Cardiac muscle cell (in vitro differentiated cells and primary cell): Measurements from ENCODE around the gene ANKRD13A. TPM values are rescaled to one million over a fixed set of nuclear protein-coding genes. Genes with fewer than 3 reads are reported as not detected.

Source experiments
- DNase-seq, 2 donors: peaks; one replicate each; pipeline versions ENCODE4 v3.0.0 to v3.0.0-alpha.2; 2010 to 2017; ENCODE audit warnings: low read depth in 1 of 2, low spot score in 1 of 2
- H3K27ac ChIP-seq: fragments of 200-600 bp; sonication (generic); 2 replicates; pipeline ENCODE4 v1.5.1; 2016
- H3K27me3 ChIP-seq: fragments of 200-600 bp; sonication (generic); 2 replicates; pipeline ENCODE4 v1.6.0; 2016; ENCODE audit warnings: control low read depth
- H3K36me3 ChIP-seq: fragments of 200-600 bp; sonication (generic); 2 replicates; pipeline ENCODE4 v1.5.1; 2016; ENCODE audit warnings: control low read depth
- H3K4me1 ChIP-seq: fragments of 200-600 bp; sonication (generic); 2 replicates; pipeline ENCODE4 v1.8.1; 2017; ENCODE audit warnings: low read depth, mild to moderate bottlenecking, mixed run types
- H3K4me3 ChIP-seq: fragments of 200-600 bp; sonication (generic); 2 replicates; pipeline ENCODE4 v1.5.1; 2016; ENCODE audit warnings: mild to moderate bottlenecking
- H3K9me3 ChIP-seq: fragments of 200-600 bp; sonication (generic); 2 replicates; pipeline ENCODE4 v1.5.1; 2017; ENCODE audit warnings: low read depth, mild to moderate bottlenecking, control low read depth
- polyA plus RNA-seq: library from polyadenylated mRNA; unstranded; fragments of >200 nt; fragmentation: Nextera tagmentation; extraction: Ambion mirVana; gene quantifications from 2 replicates; pipeline ENCODE4 v1.2.1, GENCODE V29; 2016
- total RNA-seq: library from RNA; depleted of rRNA; stranded (reverse); fragments of >200 nt; gene quantifications from 2 replicates; pipeline ENCODE4 v1.2.3, GENCODE V29; 2016
- TF ChIP-seq, protein P1 (sequence below): IDR thresholded peaks from 2 replicates; pipeline ENCODE4 v1.5.1; 2012; ENCODE audit warnings: low read depth, mild to moderate bottlenecking, low read length

The ANKRD13A gene
- total and polyA plus RNA-seq, 2 experiments from 2014 or later = 26.9 to 77.2 TPM

DNA sequence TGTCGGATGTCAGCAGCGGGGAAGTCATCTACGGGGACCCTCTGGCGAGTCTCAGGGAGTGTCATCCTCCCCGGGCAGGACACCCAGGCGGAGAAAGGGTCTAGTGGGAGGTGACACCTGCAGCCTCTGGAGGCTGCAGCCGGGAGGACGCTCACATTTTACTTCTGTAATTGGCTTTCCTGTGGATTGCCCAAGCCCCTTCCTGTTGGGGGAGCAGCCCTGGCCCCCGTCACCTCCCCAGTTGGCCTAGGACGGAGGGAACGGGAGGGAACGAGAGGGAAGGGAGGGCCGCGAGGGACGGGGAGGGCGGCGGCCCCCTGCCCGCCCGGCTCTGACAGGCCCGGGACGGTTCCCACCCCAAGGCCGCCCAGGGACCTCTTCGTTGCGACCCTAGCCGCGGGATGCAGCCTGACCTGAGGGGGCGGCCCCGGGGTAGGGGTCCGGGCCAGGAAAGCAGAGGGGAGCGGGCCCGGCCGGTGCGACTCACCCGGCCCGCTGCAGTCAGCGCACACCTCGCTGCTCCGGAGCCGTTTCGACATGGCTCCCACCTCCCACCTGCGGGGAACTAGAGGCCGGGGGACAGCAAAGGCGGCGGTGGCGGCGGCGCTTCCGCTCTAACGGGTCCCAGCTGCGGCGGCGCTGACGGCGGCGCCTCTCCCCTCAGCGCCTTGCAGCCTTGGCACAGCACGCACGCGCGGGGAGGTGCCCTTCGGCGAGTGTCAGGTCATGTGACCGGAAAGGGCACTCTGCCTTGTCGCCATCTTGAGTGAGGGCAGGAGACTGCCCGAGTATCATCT, 3.3 kb upstream of the ANKRD13A start, which contains the start of gene GIT2:
TSS of gene GIT2 (minus strand) at position 683 of the 797 bp plus-strand sequence. CDS start at position 539, 144 bp downstream.
- Histone ChIP-seq H3K4me1 (no peaks in the 10 kb centered on the region), H3K27me3 (no peaks in the 10 kb centered on the region), H3K36me3 (peaks cover 3% of the 10 kb centered on the region), H3K9me3 (no peaks in the 10 kb centered on the region), H3K27ac (peak within 1 kb of the TSS; percentile 63), H3K4me3 (peak within 1 kb of the TSS; percentile 73)
- peak; percentile 92 to 96 for DNase-seq
- TF ChIP-seq, protein P1, sequence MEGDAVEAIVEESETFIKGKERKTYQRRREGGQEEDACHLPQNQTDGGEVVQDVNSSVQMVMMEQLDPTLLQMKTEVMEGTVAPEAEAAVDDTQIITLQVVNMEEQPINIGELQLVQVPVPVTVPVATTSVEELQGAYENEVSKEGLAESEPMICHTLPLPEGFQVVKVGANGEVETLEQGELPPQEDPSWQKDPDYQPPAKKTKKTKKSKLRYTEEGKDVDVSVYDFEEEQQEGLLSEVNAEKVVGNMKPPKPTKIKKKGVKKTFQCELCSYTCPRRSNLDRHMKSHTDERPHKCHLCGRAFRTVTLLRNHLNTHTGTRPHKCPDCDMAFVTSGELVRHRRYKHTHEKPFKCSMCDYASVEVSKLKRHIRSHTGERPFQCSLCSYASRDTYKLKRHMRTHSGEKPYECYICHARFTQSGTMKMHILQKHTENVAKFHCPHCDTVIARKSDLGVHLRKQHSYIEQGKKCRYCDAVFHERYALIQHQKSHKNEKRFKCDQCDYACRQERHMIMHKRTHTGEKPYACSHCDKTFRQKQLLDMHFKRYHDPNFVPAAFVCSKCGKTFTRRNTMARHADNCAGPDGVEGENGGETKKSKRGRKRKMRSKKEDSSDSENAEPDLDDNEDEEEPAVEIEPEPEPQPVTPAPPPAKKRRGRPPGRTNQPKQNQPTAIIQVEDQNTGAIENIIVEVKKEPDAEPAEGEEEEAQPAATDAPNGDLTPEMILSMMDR = no peak

GRCh38 chr12:109996483-109996853, 2.8 kb upstream of the ANKRD13A start:
- peak overlapping the region; percentile 27 for H3K27ac ChIP-seq
- no peak for DNase-seq
- peak overlapping the region; percentile 73 for H3K4me3 ChIP-seq
- no peaks in the 10 kb centered on the region for H3K27me3 ChIP-seq
- H3K9me3 ChIP-seq = no peaks in the 10 kb centered on the region
- TF ChIP-seq, protein P1 = no peak
- peaks cover 3% of the 10 kb centered on the region for H3K36me3 ChIP-seq
- H3K4me1 ChIP-seq = no peaks in the 10 kb centered on the region

GRCh38 chr12:109997393-109997792, 1.8 kb upstream of the ANKRD13A start:
- H3K27ac ChIP-seq = no peak overlapping the region
- H3K36me3 ChIP-seq = no peaks in the 10 kb centered on the region
- H3K4me1 ChIP-seq = no peaks in the 10 kb centered on the region
- TF ChIP-seq, protein P1 = no peak
- H3K27me3 ChIP-seq = no peaks in the 10 kb centered on the region
- no peak for DNase-seq
- H3K9me3 ChIP-seq = no peaks in the 10 kb centered on the region
- H3K4me3 ChIP-seq = no peak overlapping the region

- TF ChIP-seq, protein P1 = no peak
- H3K4me3 ChIP-seq = peak overlapping the region; percentile 88
- H3K27ac ChIP-seq = no peak overlapping the region
- no peak for DNase-seq
- no peaks in the 10 kb centered on the region for H3K9me3 ChIP-seq
- H3K4me1 ChIP-seq = no peaks in the 10 kb centered on the region
- H3K36me3 ChIP-seq = no peaks in the 10 kb centered on the region
- H3K27me3 ChIP-seq = no peaks in the 10 kb centered on the region
These were observed 858 bp upstream of the ANKRD13A start for GRCh38 chr12:109998241-109998903.

DNA sequence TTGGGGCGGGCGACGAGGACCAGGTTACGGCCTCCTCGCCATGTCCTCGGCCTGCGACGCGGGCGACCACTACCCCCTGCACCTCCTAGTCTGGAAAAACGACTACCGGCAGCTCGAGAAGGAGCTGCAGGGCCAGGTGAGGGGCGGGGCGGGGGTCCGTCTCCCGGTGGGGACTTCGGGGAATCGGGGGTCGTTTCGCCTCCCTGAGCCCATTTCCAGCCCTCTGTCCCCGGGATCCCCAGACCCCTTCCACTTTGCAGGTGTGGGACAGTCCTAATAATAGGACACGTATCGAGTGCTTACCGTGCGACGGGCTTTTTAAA, 380 bp downstream of the ANKRD13A start:
- Histone ChIP-seq H3K27me3 (no peaks in the 10 kb centered on the region), H3K36me3 (no peaks in the 10 kb centered on the region), H3K27ac (peak overlapping the region; percentile 99), H3K4me3 (peak overlapping the region; percentile 88), H3K4me1 (no peaks in the 10 kb centered on the region), H3K9me3 (no peaks in the 10 kb centered on the region)
- no peak for DNase-seq
- TF ChIP-seq, protein P1 = no peak
